CD14-positive monocyte (primary cell): ENCODE measurements around the gene RYK. TPM values are rescaled to one million over a fixed set of nuclear protein-coding genes. Genes with fewer than 3 reads are reported as not detected.

Source experiments
- DNase-seq, 3 donors: peaks; one replicate each; pipeline ENCODE4 v3.0.0-alpha.2; 2011 to 2022
- H2AFZ ChIP-seq: 2 replicates; pipeline ENCODE4 v1.6.0; 2012; ENCODE audit warnings: mild to moderate bottlenecking, low read depth, low read length, inconsistent platforms; ENCODE audit not compliant: insufficient read depth, poor library complexity, severe bottlenecking
- H3K27ac ChIP-seq, 2 donors: 1 replicate in 1 of 2; 2 replicates in 1 of 2; pipeline ENCODE4 v1.5.1; 2012 to 2013; ENCODE audit warnings: low read length in 2 of 2, control low read depth in 1 of 2, inconsistent platforms in 1 of 2, low read depth in 1 of 2, mild to moderate bottlenecking in 1 of 2
- H3K27me3 ChIP-seq, 2 donors: one replicate each; pipeline versions ENCODE4 v1.6.0 to v1.6.1; 2011 to 2013; ENCODE audit warnings: low read length in 2 of 2; ENCODE audit not compliant: control insufficient read depth in 2 of 2, insufficient read depth in 2 of 2
- H3K36me3 ChIP-seq, 2 donors: replicated peaks in 1 of 2; 1 replicate in 1 of 2; 2 replicates in 1 of 2; pipeline versions ENCODE4 v1.5.1 to v1.6.1; 2012 to 2013; ENCODE audit warnings: low read length in 2 of 2, control low read depth in 1 of 2, inconsistent platforms in 1 of 2, mild to moderate bottlenecking in 1 of 2; ENCODE audit not compliant: insufficient read depth in 2 of 2, control insufficient read depth in 1 of 2
- H3K4me1 ChIP-seq, 2 donors: 1 replicate in 1 of 2; 2 replicates in 1 of 2; pipeline versions ENCODE4 v1.5.1 to v1.6.1; 2012 to 2013; ENCODE audit warnings: low read length in 2 of 2, control low read depth in 1 of 2, inconsistent platforms in 1 of 2, mild to moderate bottlenecking in 1 of 2, moderate library complexity in 1 of 2; ENCODE audit not compliant: insufficient read depth in 2 of 2, control insufficient read depth in 1 of 2
- H3K4me2 ChIP-seq: replicated peaks from 2 replicates; pipeline ENCODE3; 2012; ENCODE audit warnings: low read length, moderate library complexity, mild to moderate bottlenecking; ENCODE audit not compliant: poor library complexity, severe bottlenecking; ENCODE audit errors: extremely low read depth
- H3K4me3 ChIP-seq, 3 experiments: fragments of 200-600 bp in 1 of 3; sonication (generic) in 1 of 3; replicated peaks in 1 of 3; 1 replicate in 2 of 3; 2 replicates in 1 of 3; pipeline ENCODE4 v1.5.1; 2011 to 2013; ENCODE audit warnings: low read length in 3 of 3, mild to moderate bottlenecking in 3 of 3, control low read depth in 2 of 3, low read depth in 2 of 3, inconsistent platforms in 1 of 3, moderate library complexity in 1 of 3
- H3K79me2 ChIP-seq: 2 replicates; pipeline ENCODE4 v1.6.0; 2012; ENCODE audit warnings: mild to moderate bottlenecking, control low read depth, inconsistent platforms, low read length, moderate library complexity; ENCODE audit not compliant: insufficient read depth
- H3K9ac ChIP-seq: 2 replicates; pipeline ENCODE4 v1.6.0; 2017; ENCODE audit warnings: low read length, mild to moderate bottlenecking; ENCODE audit not compliant: insufficient read depth, poor library complexity, severe bottlenecking
- H3K9me3 ChIP-seq, 2 donors: replicated peaks in 1 of 2; 1 replicate in 1 of 2; 2 replicates in 1 of 2; pipeline versions ENCODE4 v1.5.1 to v1.6.1; 2012 to 2013; ENCODE audit warnings: low read length in 2 of 2, control low read depth in 1 of 2; ENCODE audit not compliant: control insufficient read depth in 1 of 2, insufficient read depth in 1 of 2
- H4K20me1 ChIP-seq: 2 replicates; pipeline ENCODE4 v1.6.0; 2012; ENCODE audit warnings: mild to moderate bottlenecking, low read length, control low read depth, moderate library complexity; ENCODE audit not compliant: insufficient read depth
- H3K27ac Mint-ChIP-seq, 7 donors: one replicate each; pipeline ENCODE4 v1.8.0; 2020; ENCODE audit warnings: mild to moderate bottlenecking in 7 of 7, mixed read lengths in 7 of 7, moderate library complexity in 6 of 7, inconsistent platforms in 2 of 7
- H3K27me3 Mint-ChIP-seq, 3 donors: one replicate each; pipeline ENCODE4 v1.8.0; 2021 to 2022; ENCODE audit warnings: low read depth in 3 of 3, mild to moderate bottlenecking in 3 of 3, mixed read lengths in 3 of 3, moderate library complexity in 3 of 3, inconsistent platforms in 1 of 3
- H3K36me3 Mint-ChIP-seq, 2 donors: one replicate each; pipeline ENCODE4 v1.8.0; 2020; ENCODE audit warnings: mixed read lengths in 2 of 2, inconsistent platforms in 1 of 2, mild to moderate bottlenecking in 1 of 2
- H3K4me1 Mint-ChIP-seq: one replicate; pipeline ENCODE4 v1.8.0; 2020; ENCODE audit warnings: mild to moderate bottlenecking, mixed read lengths
- H3K4me3 Mint-ChIP-seq, 2 donors: one replicate each; pipeline ENCODE4 v1.8.0; 2020; ENCODE audit warnings: mild to moderate bottlenecking in 2 of 2, mixed read lengths in 2 of 2, moderate library complexity in 1 of 2
- H3K9me3 Mint-ChIP-seq, 7 donors: one replicate each; pipeline ENCODE4 v1.8.0; 2020 to 2022; ENCODE audit warnings: mixed read lengths in 7 of 7, mild to moderate bottlenecking in 6 of 7, moderate library complexity in 6 of 7, inconsistent platforms in 2 of 7
- CTCF ChIP-seq: fragments of 200-600 bp; IDR thresholded peaks from one replicate; pipeline ENCODE4 v1.8.0; 2022; ENCODE audit warnings: antibody characterized with exemption, mild to moderate bottlenecking
- WGBS: methylation state at CpG from one replicate; pipeline ENCODE4 v1.1.5; 2013; ENCODE audit warnings: missing lambda C conversion rate; ENCODE audit not compliant: insufficient coverage; 5-methylcytosine and 5-hydroxymethylcytosine counted together
- intact Hi-C, 2 donors: fragments of 100-400 bp; cut with micrococcal nuclease; formaldehyde crosslinking; loops; one replicate each; pipeline versions ENCODE4 v1.15.0 to v1.15.1; 2023
- polyA plus RNA-seq, 3 donors: library from polyadenylated mRNA; depleted of rRNA in 1 of 3; unstranded in 2 of 3; stranded (reverse) in 1 of 3; fragments of 300-500 nt in 2 of 3; fragments of >200 nt in 1 of 3; fragmentation: Illumina TruSeq in 2 of 3; gene quantifications; 1 replicate in 2 of 3; 2 replicates in 1 of 3; pipeline ENCODE4 v1.2.3, GENCODE V29; 2012 to 2021

The RYK gene
- polyA plus RNA-seq, 3 donors, result 3.5 to 14.2 (median 5.0) TPM

DNA sequence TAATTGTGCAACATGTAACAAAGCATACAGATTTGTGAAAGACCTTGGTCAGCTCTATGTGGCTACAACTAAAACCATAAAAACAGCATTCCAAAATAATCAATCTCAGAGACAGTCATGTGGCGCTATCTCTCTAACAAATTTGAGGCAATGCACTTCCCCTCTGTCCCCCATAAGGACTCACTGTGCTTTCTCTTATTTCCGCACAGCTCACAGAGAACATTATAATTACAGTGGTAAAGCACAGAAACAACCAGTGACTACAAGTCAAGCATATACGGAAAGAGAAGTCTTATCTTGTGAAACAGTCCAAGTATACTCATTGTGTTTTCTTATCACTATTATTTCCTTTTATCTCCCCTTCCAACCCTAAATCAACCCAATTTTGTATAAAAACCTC lies 64.3 kb downstream of the RYK start:
- H3K4me1 Mint-ChIP-seq, result no peaks in the 10 kb centered on the region
- no peaks in the 10 kb centered on the region for H3K9me3 Mint-ChIP-seq
- Histone ChIP-seq H3K4me1 (no peaks in the 10 kb centered on the region), H3K9ac (no peak overlapping the region), H4K20me1 (no peaks in the 10 kb centered on the region), H3K4me3 (no peak overlapping the region), H3K4me2 (no peak overlapping the region), H2AFZ (no peak overlapping the region), H3K9me3 (no peaks in the 10 kb centered on the region), H3K27ac (no peak overlapping the region), H3K36me3 (peaks cover 21 to 45% of the 10 kb centered on the region in 2 donors), H3K79me2 (no peaks in the 10 kb centered on the region), H3K27me3 (no peaks in the 10 kb centered on the region)
- TF ChIP-seq CTCF, result no peak
- no peak overlapping the region for H3K4me3 Mint-ChIP-seq
- DNase-seq, result no peak
- intact Hi-C loops, result no loop called here
- H3K27me3 Mint-ChIP-seq, result peaks cover 0 to 2% (median 0%) of the 10 kb centered on the region in 3 donors
- 78% methylated on average over 2 of the region's 3 CpGs for WGBS
- H3K27ac Mint-ChIP-seq, result no peak overlapping the region
- peaks cover 36 to 44% of the 10 kb centered on the region in 2 donors for H3K36me3 Mint-ChIP-seq

DNA sequence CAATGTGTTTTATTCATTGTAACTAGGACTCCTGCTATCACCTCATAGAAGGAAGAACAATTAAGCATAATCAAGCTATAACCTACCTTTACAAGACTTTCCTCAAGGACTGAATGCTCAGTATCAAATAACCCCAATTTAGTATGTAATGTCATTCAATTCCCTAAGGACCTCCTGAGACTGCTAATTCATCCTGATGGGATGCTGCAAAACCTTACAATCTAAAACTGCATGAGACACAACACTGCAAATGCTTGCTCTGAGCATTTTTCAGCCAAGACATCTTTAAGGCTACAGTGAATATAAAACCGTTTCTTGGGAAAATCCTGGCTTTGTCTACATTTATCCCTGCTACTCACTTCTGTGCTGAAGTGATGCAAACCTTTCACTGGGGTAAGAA lies 69.9 kb downstream of the RYK start:
- WGBS, result 100% methylated on average over 1 of the region's 1 CpG
- H3K27ac Mint-ChIP-seq, result no peak overlapping the region
- H3K4me3 ChIP-seq, result no peak overlapping the region
- DNase-seq, result no peak
- no peak for TF ChIP-seq CTCF
- no peak overlapping the region for H3K4me3 Mint-ChIP-seq
- no peaks in the 10 kb centered on the region for H3K4me1 ChIP-seq
- H3K9me3 ChIP-seq, result no peaks in the 10 kb centered on the region
- H3K4me1 Mint-ChIP-seq, result no peaks in the 10 kb centered on the region
- no peaks in the 10 kb centered on the region for H3K9me3 Mint-ChIP-seq
- H3K36me3 ChIP-seq, result peaks cover 6 to 46% of the 10 kb centered on the region in 2 donors
- no peaks in the 10 kb centered on the region for H3K79me2 ChIP-seq
- peaks cover 26 to 47% of the 10 kb centered on the region in 2 donors for H3K36me3 Mint-ChIP-seq
- H3K9ac ChIP-seq, result no peak overlapping the region
- H3K27me3 ChIP-seq, result no peaks in the 10 kb centered on the region
- intact Hi-C loops, result no loop called here
- peaks cover 0 to 1% (median 0%) of the 10 kb centered on the region in 3 donors for H3K27me3 Mint-ChIP-seq
- H4K20me1 ChIP-seq, result no peaks in the 10 kb centered on the region
- no peak overlapping the region for H3K4me2 ChIP-seq
- no peak overlapping the region for H3K27ac ChIP-seq
- no peak overlapping the region for H2AFZ ChIP-seq
